BE2C (cell line): Measurements from ENCODE around the gene SNX18.
"Not testable (repeated sequence)": the region's sequence is repeated elsewhere in the genome, so short reads cannot be mapped to it uniquely, and the experiment has no call there.

Experiments
- DNase-seq: peaks from one replicate; pipeline ENCODE4 v3.0.0-alpha.2; 2020
- H3K27me3 ChIP-seq: fragments of 250-450 bp; sonication (Bioruptor Pico); 2 replicates; pipeline ENCODE4 v1.5.1; 2020; ENCODE audit warnings: mild to moderate bottlenecking
- H3K36me3 ChIP-seq: fragments of 250-450 bp; sonication (Bioruptor Pico); 2 replicates; pipeline ENCODE4 v1.5.1; 2020; ENCODE audit warnings: mild to moderate bottlenecking
- H3K4me1 ChIP-seq: fragments of 250-450 bp; sonication (Bioruptor Pico); 2 replicates; pipeline ENCODE4 v1.5.1; 2020
- H3K4me3 ChIP-seq: 2 replicates; pipeline ENCODE4 v1.5.1; 2011; ENCODE audit warnings: low read depth, low read length
- H3K9me3 ChIP-seq: fragments of 250-450 bp; sonication (Bioruptor Pico); 2 replicates; pipeline ENCODE4 v1.5.1; 2020
- TF ChIP-seq, protein P1 (sequence below): IDR thresholded peaks from 2 replicates; pipeline ENCODE4 v1.5.1; 2012; ENCODE audit warnings: mild to moderate bottlenecking, low read depth, low read length

The SNX18 gene

DNA sequence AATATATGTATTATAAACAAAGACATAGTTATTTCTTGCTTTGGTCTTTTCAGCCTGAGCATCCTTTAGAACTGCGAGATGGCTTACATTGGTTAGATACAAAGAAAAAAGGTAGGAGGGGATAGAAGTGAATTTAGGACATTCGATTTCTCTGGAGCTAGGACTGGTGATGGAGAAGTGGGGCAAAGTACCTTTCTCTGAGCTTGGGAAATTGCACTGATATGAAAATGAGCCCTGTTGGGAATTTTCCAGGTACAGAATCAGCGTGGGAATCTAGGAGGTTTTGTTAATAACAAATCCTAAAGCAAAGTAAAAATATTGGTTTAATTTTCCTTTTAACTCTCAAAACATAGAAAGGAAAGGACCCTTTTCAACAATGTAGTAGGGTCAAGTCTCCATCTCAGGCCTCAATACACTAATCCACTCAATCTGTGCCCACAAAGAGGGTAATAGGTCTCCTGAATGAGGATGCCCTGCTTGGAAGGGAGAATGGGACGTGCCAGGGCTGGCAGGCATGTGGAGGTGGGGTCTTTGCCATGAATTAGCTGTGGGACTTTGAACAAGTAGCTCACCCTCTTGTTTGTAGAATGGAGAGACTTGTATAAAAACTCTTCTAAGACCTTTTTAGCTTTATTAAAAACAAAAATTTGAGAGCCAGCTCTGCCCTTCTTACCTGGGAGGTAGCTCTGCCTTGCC is 17.7 kb downstream of the SNX18 start:
- H3K36me3 ChIP-seq, result no peaks in the 10 kb centered on the region
- DNase-seq, result no peak
- no peaks in the 10 kb centered on the region for H3K27me3 ChIP-seq
- peaks cover 4% of the 10 kb centered on the region; the same call in 1 of the 2 replicates for H3K4me1 ChIP-seq
- no peaks in the 10 kb centered on the region; the same call in 1 of the 2 replicates for H3K9me3 ChIP-seq
- TF ChIP-seq, protein P1, sequence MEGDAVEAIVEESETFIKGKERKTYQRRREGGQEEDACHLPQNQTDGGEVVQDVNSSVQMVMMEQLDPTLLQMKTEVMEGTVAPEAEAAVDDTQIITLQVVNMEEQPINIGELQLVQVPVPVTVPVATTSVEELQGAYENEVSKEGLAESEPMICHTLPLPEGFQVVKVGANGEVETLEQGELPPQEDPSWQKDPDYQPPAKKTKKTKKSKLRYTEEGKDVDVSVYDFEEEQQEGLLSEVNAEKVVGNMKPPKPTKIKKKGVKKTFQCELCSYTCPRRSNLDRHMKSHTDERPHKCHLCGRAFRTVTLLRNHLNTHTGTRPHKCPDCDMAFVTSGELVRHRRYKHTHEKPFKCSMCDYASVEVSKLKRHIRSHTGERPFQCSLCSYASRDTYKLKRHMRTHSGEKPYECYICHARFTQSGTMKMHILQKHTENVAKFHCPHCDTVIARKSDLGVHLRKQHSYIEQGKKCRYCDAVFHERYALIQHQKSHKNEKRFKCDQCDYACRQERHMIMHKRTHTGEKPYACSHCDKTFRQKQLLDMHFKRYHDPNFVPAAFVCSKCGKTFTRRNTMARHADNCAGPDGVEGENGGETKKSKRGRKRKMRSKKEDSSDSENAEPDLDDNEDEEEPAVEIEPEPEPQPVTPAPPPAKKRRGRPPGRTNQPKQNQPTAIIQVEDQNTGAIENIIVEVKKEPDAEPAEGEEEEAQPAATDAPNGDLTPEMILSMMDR, result no peak
- H3K4me3 ChIP-seq, result no peak overlapping the region

DNA sequence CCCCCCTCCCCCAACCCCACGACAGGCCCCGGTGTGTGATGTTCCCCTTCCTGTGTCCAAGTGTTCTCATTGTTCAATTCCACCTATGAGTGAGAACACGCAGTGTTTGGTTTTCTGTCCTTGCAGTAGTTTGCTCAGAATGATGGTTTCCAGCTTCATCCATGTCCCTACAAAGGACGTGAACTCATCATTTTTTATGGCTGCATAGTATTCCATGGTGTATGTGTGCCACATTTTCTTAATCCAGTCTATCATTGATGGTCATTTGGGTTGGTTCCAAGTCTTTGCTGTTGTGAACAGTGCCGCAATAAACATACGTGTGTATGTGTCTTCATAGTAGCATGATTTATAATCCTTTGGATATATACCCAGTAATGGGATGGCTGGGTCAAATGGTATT is 18.8 kb downstream of the SNX18 start:
- not testable (repeated sequence) for H3K4me1 ChIP-seq, H3K4me3 ChIP-seq, H3K9me3 ChIP-seq, DNase-seq, H3K36me3 ChIP-seq, H3K27me3 ChIP-seq

DNA sequence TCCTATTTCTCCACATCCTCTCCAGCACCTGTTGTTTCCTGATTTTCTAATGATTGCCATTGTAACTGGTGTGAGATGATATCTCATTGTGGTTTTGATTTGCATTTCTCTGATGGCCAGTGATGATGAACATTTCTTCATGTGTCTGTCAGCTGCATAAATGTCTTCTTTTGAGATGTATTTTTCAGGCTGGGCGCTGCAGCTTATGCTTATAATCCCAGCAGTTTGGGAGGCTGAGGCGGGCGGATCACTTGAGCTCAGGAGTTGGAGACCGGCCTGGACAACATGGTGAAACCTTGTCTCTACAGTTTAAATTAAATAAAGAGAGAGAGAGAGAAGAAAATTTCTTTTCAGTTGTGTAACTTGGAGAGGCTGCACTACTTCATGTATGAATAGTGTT is 19.3 kb downstream of the SNX18 start:
- H3K9me3 ChIP-seq, H3K4me1 ChIP-seq, DNase-seq, H3K27me3 ChIP-seq, H3K36me3 ChIP-seq, H3K4me3 ChIP-seq: not testable (repeated sequence)

DNA sequence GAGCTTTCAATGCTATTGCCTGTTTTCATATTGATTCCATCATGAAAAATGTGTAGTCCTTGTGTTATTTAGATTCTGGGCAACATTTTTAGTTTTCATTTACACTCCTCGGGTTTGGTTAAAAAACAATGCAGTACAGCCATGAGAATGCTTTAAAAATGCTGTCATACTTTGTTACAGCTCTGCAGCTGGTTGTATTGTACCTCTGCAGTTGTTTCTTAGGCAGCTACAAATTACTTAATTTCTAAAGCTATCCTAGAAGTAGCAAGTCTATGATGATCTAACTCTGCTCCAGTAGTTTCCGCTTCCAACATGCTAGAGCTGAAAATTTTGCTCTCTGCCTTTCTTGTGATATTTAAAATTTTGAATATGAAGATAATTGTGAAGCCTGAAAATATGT is 20.2 kb downstream of the SNX18 start:
- no peaks in the 10 kb centered on the region; the same call in 1 of the 2 replicates for H3K9me3 ChIP-seq
- peaks cover 4% of the 10 kb centered on the region; the same call in 1 of the 2 replicates for H3K4me1 ChIP-seq
- TF ChIP-seq, protein P1, result no peak
- H3K36me3 ChIP-seq, result no peaks in the 10 kb centered on the region
- no peaks in the 10 kb centered on the region for H3K27me3 ChIP-seq
- no peak for DNase-seq
- no peak overlapping the region for H3K4me3 ChIP-seq

DNA sequence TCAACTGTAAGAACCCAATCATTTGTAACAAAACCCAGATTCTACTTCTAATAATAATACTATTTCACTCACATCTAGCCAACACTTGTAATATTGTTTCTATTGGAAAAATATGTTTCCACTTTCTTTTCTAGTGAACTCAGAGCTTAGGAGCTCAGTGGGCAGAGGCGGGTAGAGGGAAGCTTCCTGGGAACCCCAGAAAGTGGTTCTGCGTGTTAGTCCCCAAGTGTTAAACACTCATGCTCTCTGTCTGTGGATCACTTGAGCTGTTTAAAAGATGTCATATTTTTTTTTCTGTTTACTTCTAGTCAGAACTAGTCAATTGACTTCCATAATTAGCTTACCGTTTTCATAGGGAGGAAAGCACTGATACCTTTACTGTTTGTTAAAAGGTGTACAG is 20.6 kb downstream of the SNX18 start:
- H3K27me3 ChIP-seq, result no peaks in the 10 kb centered on the region
- no peak for DNase-seq
- no peaks in the 10 kb centered on the region for H3K36me3 ChIP-seq
- peaks cover 4% of the 10 kb centered on the region; the same call in 1 of the 2 replicates for H3K4me1 ChIP-seq
- H3K9me3 ChIP-seq, result no peaks in the 10 kb centered on the region; the same call in 1 of the 2 replicates
- no peak overlapping the region for H3K4me3 ChIP-seq
- TF ChIP-seq, protein P1, result no peak

DNA sequence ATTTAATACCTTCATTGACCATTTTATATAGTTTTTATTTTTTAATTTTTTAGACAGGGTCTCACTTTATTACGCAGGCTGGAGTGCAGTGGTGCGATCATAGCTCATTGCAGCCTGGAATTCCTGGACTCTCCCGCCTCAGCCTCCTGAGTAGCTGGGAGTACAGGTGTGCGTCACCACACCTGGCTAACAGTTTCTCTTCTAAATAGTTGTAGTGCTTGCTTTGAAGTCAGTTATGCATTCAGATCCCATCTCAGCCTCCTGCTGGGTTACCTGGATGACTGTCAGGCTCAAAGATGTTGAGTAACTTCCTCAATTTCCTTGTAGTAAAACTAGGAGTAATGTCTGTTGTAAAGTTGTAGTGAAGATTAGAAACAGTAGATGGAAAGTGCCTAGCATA is 21.4 kb downstream of the SNX18 start:
- Histone ChIP-seq H3K4me3 (no peak overlapping the region), H3K9me3 (no peaks in the 10 kb centered on the region), H3K27me3 (no peaks in the 10 kb centered on the region), H3K36me3 (no peaks in the 10 kb centered on the region), H3K4me1 (no peaks in the 10 kb centered on the region)
- DNase-seq, result no peak
- TF ChIP-seq, protein P1, result no peak

DNA sequence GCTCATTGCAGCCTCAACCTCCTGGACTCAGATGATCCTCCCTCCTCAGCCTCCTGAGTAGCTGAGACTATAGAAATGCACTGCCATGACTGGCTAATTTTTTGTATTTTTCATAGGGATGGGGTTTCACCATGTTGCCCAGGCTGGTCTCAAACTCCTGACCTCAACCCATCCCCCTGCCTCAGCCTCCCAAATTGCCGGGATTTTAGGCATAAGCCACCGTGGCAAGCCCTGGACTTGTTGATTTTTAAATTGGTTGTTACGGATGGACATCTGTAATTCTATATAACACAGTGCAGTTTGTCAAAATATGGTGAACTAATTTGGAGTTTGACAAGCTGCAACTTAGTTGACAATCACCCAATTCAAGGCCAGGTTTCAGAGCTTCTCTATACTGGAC is 22.7 kb downstream of the SNX18 start:
- Histone ChIP-seq H3K4me3 (no peak overlapping the region), H3K9me3 (no peaks in the 10 kb centered on the region), H3K36me3 (no peaks in the 10 kb centered on the region), H3K27me3 (no peaks in the 10 kb centered on the region), H3K4me1 (no peaks in the 10 kb centered on the region)
- no peak for DNase-seq
- TF ChIP-seq, protein P1, result no peak
